ENCODE results near the gene PAPOLA. TPM values are rescaled to one million over a fixed set of nuclear protein-coding genes. Genes with fewer than 3 reads are reported as not detected.
A peak's percentile ranks its signal among the peaks of the same experiment; 100 is the strongest.
"Not testable (repeated sequence)": the region's sequence is repeated elsewhere in the genome, so short reads cannot be mapped to it uniquely, and the experiment has no call there.

PAPOLA gene
- polyA plus RNA-seq, 4 donors: 58.1 to 182 (median 74.1) TPM

GRCh38 chr14:96493178-96493577 is 9.0 kb upstream of the PAPOLA start:
- Histone ChIP-seq H3K9me3 (ENCODE audit: control insufficient read depth in 2 of 2, insufficient read depth in 1 of 2, low read depth in 1 of 2, low read length in 1 of 2) (no peaks in the 10 kb centered on the region), H3K36me3 (ENCODE audit: control insufficient read depth in 3 of 3, insufficient read depth in 2 of 3, low read depth in 1 of 3, low read length in 3 of 3) (no peaks in the 10 kb centered on the region), H3K4me3 (ENCODE audit: low read depth in 1 of 3, low read length in 3 of 3) (no peak overlapping the region), H3K27ac (ENCODE audit: low read depth in 1 of 3, low read length in 2 of 3) (no peak overlapping the region), H3K27me3 (ENCODE audit: control insufficient read depth in 3 of 3, insufficient read depth in 3 of 3, low read length in 3 of 3) (no peaks in the 10 kb centered on the region), H3K4me1 (ENCODE audit: control insufficient read depth in 3 of 3, insufficient read depth in 2 of 3, low read depth in 1 of 3, low read length in 2 of 3) (no peaks in the 10 kb centered on the region)
- DNase-seq (no peak), FAIRE-seq (no peak)
- 92 to 100% (median 94%) methylated on average over 1 of the region's 1 CpG for WGBS, 3 donors

DNA sequence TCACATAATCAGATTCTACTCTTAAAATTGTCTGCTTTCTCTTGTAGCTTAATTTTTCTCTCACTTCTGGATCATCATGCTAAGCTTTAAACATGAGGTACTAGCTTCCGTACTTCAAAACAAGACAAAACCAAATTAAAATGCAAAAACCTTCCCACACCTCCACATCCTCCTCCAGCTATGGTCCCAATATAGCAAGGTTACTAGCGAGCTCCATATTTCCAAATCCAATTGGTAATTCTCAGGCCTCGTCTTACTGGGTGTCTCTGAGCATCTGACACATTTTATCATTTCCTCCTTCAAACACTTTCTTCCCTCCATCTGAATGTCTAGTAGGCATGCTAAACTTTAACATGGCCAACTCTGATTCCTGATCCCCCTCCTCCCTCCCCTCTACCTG is 7.9 kb upstream of the PAPOLA start:
- Histone ChIP-seq H3K9me3 (ENCODE audit: control insufficient read depth in 2 of 2, insufficient read depth in 1 of 2, low read depth in 1 of 2, low read length in 1 of 2) (no peaks in the 10 kb centered on the region), H3K27ac (ENCODE audit: low read depth in 1 of 3, low read length in 2 of 3) (no peak overlapping the region), H3K36me3 (ENCODE audit: control insufficient read depth in 3 of 3, insufficient read depth in 2 of 3, low read depth in 1 of 3, low read length in 3 of 3) (no peaks in the 10 kb centered on the region), H3K27me3 (ENCODE audit: control insufficient read depth in 3 of 3, insufficient read depth in 3 of 3, low read length in 3 of 3) (no peaks in the 10 kb centered on the region), H3K4me1 (ENCODE audit: control insufficient read depth in 3 of 3, insufficient read depth in 2 of 3, low read depth in 1 of 3, low read length in 2 of 3) (no peaks in the 10 kb centered on the region), H3K4me3 (ENCODE audit: low read depth in 1 of 3, low read length in 3 of 3) (no peak overlapping the region)
- WGBS, 3 donors: 87 to 96% (median 94%) methylated on average over 3 of the region's 3 CpGs
- no peak for FAIRE-seq
- DNase-seq: no peak

- no peaks in the 10 kb centered on the region for H3K36me3 ChIP-seq (ENCODE audit: control insufficient read depth in 3 of 3, insufficient read depth in 2 of 3, low read depth in 1 of 3, low read length in 3 of 3)
These were observed 5.1 kb upstream of the PAPOLA start for GRCh38 chr14:96497087-96497486.

GRCh38 chr14:96497586-96497985 is 4.6 kb upstream of the PAPOLA start:
- no peaks in the 10 kb centered on the region for H3K9me3 ChIP-seq (ENCODE audit: control insufficient read depth in 2 of 2, insufficient read depth in 1 of 2, low read depth in 1 of 2, low read length in 1 of 2)
- 82 to 98% (median 91%) methylated on average over 3 of the region's 3 CpGs for WGBS, 3 donors
- H3K4me1 ChIP-seq (ENCODE audit: control insufficient read depth in 3 of 3, insufficient read depth in 2 of 3, low read depth in 1 of 3, low read length in 2 of 3): peaks cover 0 to 3% (median 0%) of the 10 kb centered on the region in 3 donors
- FAIRE-seq: no peak
- no peak for DNase-seq
- H3K4me3 ChIP-seq (ENCODE audit: low read depth in 1 of 3, low read length in 3 of 3): no peak overlapping the region
- no peak overlapping the region for H3K27ac ChIP-seq (ENCODE audit: low read depth in 1 of 3, low read length in 2 of 3)
- no peaks in the 10 kb centered on the region for H3K36me3 ChIP-seq (ENCODE audit: control insufficient read depth in 3 of 3, insufficient read depth in 2 of 3, low read depth in 1 of 3, low read length in 3 of 3)
- no peaks in the 10 kb centered on the region for H3K27me3 ChIP-seq (ENCODE audit: control insufficient read depth in 3 of 3, insufficient read depth in 3 of 3, low read length in 3 of 3)

More at GRCh38 chr14:96497087-96497486, 5.1 kb upstream of the PAPOLA start:
- Histone ChIP-seq H3K9me3 (ENCODE audit: control insufficient read depth in 2 of 2, insufficient read depth in 1 of 2, low read depth in 1 of 2, low read length in 1 of 2) (no peaks in the 10 kb centered on the region), H3K4me3 (ENCODE audit: low read depth in 1 of 3, low read length in 3 of 3) (no peak overlapping the region), H3K27ac (ENCODE audit: low read depth in 1 of 3, low read length in 2 of 3) (no peak overlapping the region), H3K27me3 (ENCODE audit: control insufficient read depth in 3 of 3, insufficient read depth in 3 of 3, low read length in 3 of 3) (no peaks in the 10 kb centered on the region), H3K4me1 (ENCODE audit: control insufficient read depth in 3 of 3, insufficient read depth in 2 of 3, low read depth in 1 of 3, low read length in 2 of 3) (peaks cover 0 to 3% (median 0%) of the 10 kb centered on the region in 3 donors)
- 46 to 67% (median 61%) methylated on average over 5 of the region's 5 CpGs for WGBS, 3 donors
- DNase-seq (no peak), FAIRE-seq (no peak)

DNA sequence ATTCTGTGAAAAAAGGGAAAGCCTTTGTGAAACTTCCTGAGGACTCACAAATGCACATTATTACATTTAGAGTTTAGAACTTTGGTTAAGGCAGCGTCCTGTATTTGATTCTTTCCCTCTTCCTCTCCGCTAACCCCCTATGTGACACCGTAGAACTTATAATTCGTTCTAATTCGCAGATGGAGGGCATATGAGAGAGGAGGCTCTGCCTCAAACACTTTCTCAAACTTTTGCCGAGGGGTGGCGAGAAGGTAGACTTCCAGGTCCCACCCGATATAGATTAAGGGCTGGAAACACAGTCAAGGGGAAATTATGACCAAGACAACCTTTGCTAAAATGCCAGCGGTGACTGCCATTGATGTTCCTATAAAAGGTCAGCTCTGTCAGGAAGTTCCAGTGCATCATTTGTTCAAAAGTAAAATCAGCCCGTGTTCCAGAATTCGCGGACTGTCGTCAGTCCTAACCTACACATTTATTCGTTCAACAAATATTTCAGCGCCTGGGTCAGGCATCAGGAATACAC is 904 bp upstream of the PAPOLA start:
- H3K27ac ChIP-seq (ENCODE audit: low read depth in 1 of 3, low read length in 2 of 3): peak overlapping the region; percentile 89 to 93 (median 91)
- FAIRE-seq: no peak

DNA sequence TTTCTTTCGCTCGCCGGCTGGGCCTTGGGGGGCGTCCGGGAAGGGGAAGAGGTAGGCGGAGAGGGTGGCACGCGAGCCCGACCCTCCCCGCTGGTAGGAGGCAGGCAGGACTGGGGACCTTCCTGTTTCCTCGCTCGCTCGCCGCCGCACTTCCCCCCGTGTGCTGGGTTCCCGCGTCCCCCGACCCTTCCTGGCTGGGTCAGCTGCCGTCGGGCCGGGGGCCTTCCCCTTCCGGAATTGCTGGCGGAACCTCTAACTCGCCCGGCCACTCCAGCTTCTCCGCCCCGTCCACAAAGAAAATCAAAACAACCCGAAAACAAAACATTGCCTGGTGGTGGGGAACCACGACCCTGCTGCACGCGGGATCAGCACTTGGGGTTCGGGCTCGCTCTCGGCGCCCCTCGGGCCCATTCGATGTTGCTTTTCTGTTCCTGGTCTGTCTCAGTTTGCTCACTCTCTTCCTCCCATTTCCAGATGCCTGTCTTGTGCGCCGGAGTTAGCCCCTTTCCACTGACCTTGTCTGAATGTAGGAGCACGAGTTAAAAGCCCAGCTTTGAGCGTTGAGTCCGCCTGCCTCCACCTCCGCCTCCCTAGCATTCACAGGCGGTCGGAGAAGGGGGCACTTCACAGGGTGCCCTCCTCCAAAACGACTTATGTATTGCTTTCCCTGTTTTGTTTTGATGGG is 581 bp downstream of the PAPOLA start:
- H3K4me3 ChIP-seq (ENCODE audit: low read depth in 1 of 3, low read length in 3 of 3): peak overlapping the region; percentile 87 to 97 (median 96)
- no peaks in the 10 kb centered on the region for H3K27me3 ChIP-seq (ENCODE audit: control insufficient read depth in 3 of 3, insufficient read depth in 3 of 3, low read length in 3 of 3)
- H3K36me3 ChIP-seq (ENCODE audit: control insufficient read depth in 3 of 3, insufficient read depth in 2 of 3, low read depth in 1 of 3, low read length in 3 of 3): peaks cover 0 to 1% (median 0%) of the 10 kb centered on the region in 3 donors
- peak; percentile 36 to 68 for DNase-seq
- H3K9me3 ChIP-seq (ENCODE audit: control insufficient read depth in 2 of 2, insufficient read depth in 1 of 2, low read depth in 1 of 2, low read length in 1 of 2): no peaks in the 10 kb centered on the region
- H3K4me1 ChIP-seq (ENCODE audit: control insufficient read depth in 3 of 3, insufficient read depth in 2 of 3, low read depth in 1 of 3, low read length in 2 of 3): peaks cover 5 to 9% (median 5%) of the 10 kb centered on the region in 3 donors
- peak overlapping the region; percentile 89 to 93 (median 91) for H3K27ac ChIP-seq (ENCODE audit: low read depth in 1 of 3, low read length in 2 of 3)
- no peak for FAIRE-seq
- 0% methylated on average over 36 to 47 of the region's 47 CpGs for WGBS, 3 donors

More for the DNA sequence above, 904 bp upstream of the PAPOLA start:
- Histone ChIP-seq H3K27me3 (ENCODE audit: control insufficient read depth in 3 of 3, insufficient read depth in 3 of 3, low read length in 3 of 3) (no peaks in the 10 kb centered on the region), H3K4me1 (ENCODE audit: control insufficient read depth in 3 of 3, insufficient read depth in 2 of 3, low read depth in 1 of 3, low read length in 2 of 3) (peaks cover 5 to 7% (median 5%) of the 10 kb centered on the region in 3 donors), H3K36me3 (ENCODE audit: control insufficient read depth in 3 of 3, insufficient read depth in 2 of 3, low read depth in 1 of 3, low read length in 3 of 3) (no peaks in the 10 kb centered on the region), H3K4me3 (ENCODE audit: low read depth in 1 of 3, low read length in 3 of 3) (peak overlapping the region; percentile 87 to 97 (median 96)), H3K9me3 (ENCODE audit: control insufficient read depth in 2 of 2, insufficient read depth in 1 of 2, low read depth in 1 of 2, low read length in 1 of 2) (no peaks in the 10 kb centered on the region)
- 4 to 10% (median 7%) methylated on average over 15 of the region's 15 CpGs for WGBS, 3 donors
- no peak for DNase-seq

- Histone ChIP-seq H3K36me3 (ENCODE audit: control insufficient read depth in 3 of 3, insufficient read depth in 2 of 3, low read depth in 1 of 3, low read length in 3 of 3) (peaks cover 0 to 3% (median 0%) of the 10 kb centered on the region in 3 donors), H3K4me3 (ENCODE audit: low read depth in 1 of 3, low read length in 3 of 3) (peak overlapping the region; percentile 87 to 97 (median 96)), H3K27ac (ENCODE audit: low read depth in 1 of 3, low read length in 2 of 3) (peak overlapping the region; percentile 89 to 93 (median 91)), H3K4me1 (ENCODE audit: control insufficient read depth in 3 of 3, insufficient read depth in 2 of 3, low read depth in 1 of 3, low read length in 2 of 3) (peaks cover 5 to 12% (median 5%) of the 10 kb centered on the region in 3 donors), H3K9me3 (ENCODE audit: control insufficient read depth in 2 of 2, insufficient read depth in 1 of 2, low read depth in 1 of 2, low read length in 1 of 2) (no peaks in the 10 kb centered on the region), H3K27me3 (ENCODE audit: control insufficient read depth in 3 of 3, insufficient read depth in 3 of 3, low read length in 3 of 3) (no peaks in the 10 kb centered on the region)
- FAIRE-seq (no peak), DNase-seq (no peak)
- WGBS, 3 donors: 1 to 7% (median 4%) methylated on average over 5 of the region's 5 CpGs
These were observed 1.1 kb downstream of the PAPOLA start for GRCh38 chr14:96503306-96503679.

- WGBS, 3 donors: 93 to 95% (median 95%) methylated on average over 12 of the region's 12 CpGs
- H3K9me3 ChIP-seq (ENCODE audit: control insufficient read depth in 2 of 2, insufficient read depth in 1 of 2, low read depth in 1 of 2, low read length in 1 of 2); FAIRE-seq; H3K27me3 ChIP-seq (ENCODE audit: control insufficient read depth in 3 of 3, insufficient read depth in 3 of 3, low read length in 3 of 3); H3K27ac ChIP-seq (ENCODE audit: low read depth in 1 of 3, low read length in 2 of 3); H3K4me3 ChIP-seq (ENCODE audit: low read depth in 1 of 3, low read length in 3 of 3); DNase-seq; H3K36me3 ChIP-seq (ENCODE audit: control insufficient read depth in 3 of 3, insufficient read depth in 2 of 3, low read depth in 1 of 3, low read length in 3 of 3): not testable (repeated sequence)
- peaks cover 5 to 14% (median 5%) of the 10 kb centered on the region in 3 donors for H3K4me1 ChIP-seq (ENCODE audit: control insufficient read depth in 3 of 3, insufficient read depth in 2 of 3, low read depth in 1 of 3, low read length in 2 of 3)
These were observed 2.2 kb downstream of the PAPOLA start for GRCh38 chr14:96504353-96504752.

Measured in small intestine (tissue), 7 donors.